Measurements from ENCODE around the gene GNAZ. TPM values are rescaled to one million over a fixed set of nuclear protein-coding genes. Genes with fewer than 3 reads are reported as not detected.

The GNAZ gene
- total and polyA plus RNA-seq, 12 donors, result 3.0 to 70.8 (median 9.4) TPM

DNA sequence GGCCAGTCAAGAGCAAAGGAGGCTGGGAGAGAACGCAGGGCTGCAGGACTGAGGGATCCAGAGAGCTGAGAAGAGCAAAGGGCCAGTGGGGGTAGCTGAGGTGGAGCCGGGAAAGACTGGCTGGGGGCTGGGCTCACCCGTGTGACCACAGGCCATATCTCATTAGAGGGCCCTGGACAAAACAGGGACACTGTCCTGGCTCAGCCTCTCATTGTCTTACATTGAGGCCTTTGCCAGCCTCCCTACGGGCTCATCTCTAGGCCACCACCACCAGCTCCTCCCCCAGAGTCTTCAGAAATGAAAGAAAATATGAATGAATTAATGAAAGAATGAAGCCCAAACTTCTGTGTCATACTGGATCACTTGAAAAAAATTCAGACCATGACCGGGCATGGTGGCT, 84.1 kb downstream of the GNAZ start:
- TF ChIP-seq POLR2A (IDR thresholded peaks at IDR 0.05), result no peak
- TF ChIP-seq, protein P1, sequence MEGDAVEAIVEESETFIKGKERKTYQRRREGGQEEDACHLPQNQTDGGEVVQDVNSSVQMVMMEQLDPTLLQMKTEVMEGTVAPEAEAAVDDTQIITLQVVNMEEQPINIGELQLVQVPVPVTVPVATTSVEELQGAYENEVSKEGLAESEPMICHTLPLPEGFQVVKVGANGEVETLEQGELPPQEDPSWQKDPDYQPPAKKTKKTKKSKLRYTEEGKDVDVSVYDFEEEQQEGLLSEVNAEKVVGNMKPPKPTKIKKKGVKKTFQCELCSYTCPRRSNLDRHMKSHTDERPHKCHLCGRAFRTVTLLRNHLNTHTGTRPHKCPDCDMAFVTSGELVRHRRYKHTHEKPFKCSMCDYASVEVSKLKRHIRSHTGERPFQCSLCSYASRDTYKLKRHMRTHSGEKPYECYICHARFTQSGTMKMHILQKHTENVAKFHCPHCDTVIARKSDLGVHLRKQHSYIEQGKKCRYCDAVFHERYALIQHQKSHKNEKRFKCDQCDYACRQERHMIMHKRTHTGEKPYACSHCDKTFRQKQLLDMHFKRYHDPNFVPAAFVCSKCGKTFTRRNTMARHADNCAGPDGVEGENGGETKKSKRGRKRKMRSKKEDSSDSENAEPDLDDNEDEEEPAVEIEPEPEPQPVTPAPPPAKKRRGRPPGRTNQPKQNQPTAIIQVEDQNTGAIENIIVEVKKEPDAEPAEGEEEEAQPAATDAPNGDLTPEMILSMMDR (IDR thresholded peaks at IDR 0.05), result no peak
- Histone ChIP-seq H3K4me1 (replicated peaks in 1 of 2) (no peaks in the 10 kb centered on the region), H3K27me3 (no peaks in the 10 kb centered on the region), H3K4me3 (no peak overlapping the region), H3K36me3 (replicated peaks in 1 of 2) (peaks cover 0 to 4% of the 10 kb centered on the region in 2 donors), H3K9me3 (replicated peaks in 1 of 3) (no peaks in the 10 kb centered on the region), H3K27ac (no peak overlapping the region)
- WGBS, 4 donors, result 90 to 95% (median 92%) methylated on average over 5 of the region's 5 CpGs
- intact Hi-C loops (cut with DNase I), result loop anchor here in 1 of 2 donors (10.0 kb wide), 1 partner anchor 80 kb away; the partner anchor contains the start of gene GNAZ
- DNase-seq, result no peak

DNA sequence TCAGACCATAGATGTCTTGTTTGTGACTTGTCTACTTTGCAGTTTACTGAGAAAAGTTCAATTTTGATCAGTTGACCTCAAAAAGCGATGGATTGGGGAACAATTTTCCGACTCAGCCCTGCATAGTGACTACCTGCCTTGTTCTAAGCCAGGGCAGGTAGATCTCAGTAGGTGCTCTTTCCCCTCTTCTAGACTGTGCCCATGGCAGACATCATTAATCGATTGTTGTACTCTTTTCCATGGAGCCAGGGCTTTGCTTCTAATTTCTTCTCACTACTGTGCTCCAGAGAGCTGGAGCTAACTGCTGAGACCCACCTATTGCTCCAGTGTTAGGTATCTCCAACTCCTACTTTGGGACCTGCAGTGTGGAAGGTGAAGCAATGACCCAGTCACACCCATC, 84.8 kb downstream of the GNAZ start:
- H3K4me3 ChIP-seq, result no peak overlapping the region
- H3K27ac ChIP-seq, result no peak overlapping the region
- H3K36me3 ChIP-seq (replicated peaks in 1 of 2), result peaks cover 0 to 4% of the 10 kb centered on the region in 2 donors
- TF ChIP-seq POLR2A (IDR thresholded peaks at IDR 0.05), result no peak
- TF ChIP-seq, protein P1 (IDR thresholded peaks at IDR 0.05), result no peak
- no peaks in the 10 kb centered on the region for H3K9me3 ChIP-seq (replicated peaks in 1 of 3)
- DNase-seq, result no peak
- H3K27me3 ChIP-seq, result no peaks in the 10 kb centered on the region
- 93 to 99% (median 95%) methylated on average over 3 of the region's 3 CpGs for WGBS, 4 donors
- H3K4me1 ChIP-seq (replicated peaks in 1 of 2), result no peaks in the 10 kb centered on the region
- intact Hi-C loops (cut with DNase I), result loop anchor here in 1 of 2 donors (10.0 kb wide), 1 partner anchor 80 kb away; the partner anchor contains the start of gene GNAZ

DNA sequence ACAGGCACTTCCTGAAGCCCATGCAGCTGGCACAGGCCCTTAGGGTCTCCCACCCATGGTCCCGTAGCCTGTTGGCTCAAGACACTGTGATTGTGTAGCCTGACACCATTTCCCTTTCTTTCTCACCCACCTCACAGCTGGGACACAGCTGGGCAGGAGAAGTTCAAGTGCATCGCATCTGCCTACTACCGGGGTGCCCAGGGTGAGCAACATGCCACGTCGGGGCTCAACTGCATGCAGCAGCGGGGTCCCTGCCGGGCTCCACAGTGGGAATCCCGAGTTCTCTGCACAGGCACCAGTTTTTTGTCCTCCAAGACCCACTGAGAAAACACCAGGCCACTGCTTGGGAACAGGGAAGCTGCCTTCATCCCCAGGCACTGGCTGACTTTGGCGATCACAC, 85.5 kb downstream of the GNAZ start:
- H3K9me3 ChIP-seq (replicated peaks in 1 of 3), result no peaks in the 10 kb centered on the region
- H3K36me3 ChIP-seq (replicated peaks in 1 of 2), result no peaks in the 10 kb centered on the region
- intact Hi-C loops (cut with DNase I), result loop anchor here in 1 of 2 donors (10.0 kb wide), 1 partner anchor 81 kb away; the partner anchor contains the start of gene GNAZ
- 94 to 100% (median 97%) methylated on average over 4 to 9 of the region's 9 CpGs for WGBS, 4 donors
- DNase-seq, result no peak
- TF ChIP-seq POLR2A (IDR thresholded peaks at IDR 0.05), result no peak
- TF ChIP-seq, protein P1 (IDR thresholded peaks at IDR 0.05), result no peak
- no peaks in the 10 kb centered on the region for H3K4me1 ChIP-seq (replicated peaks in 1 of 2)
- no peak overlapping the region for H3K4me3 ChIP-seq
- no peak overlapping the region for H3K27ac ChIP-seq
- H3K27me3 ChIP-seq, result no peaks in the 10 kb centered on the region

DNA sequence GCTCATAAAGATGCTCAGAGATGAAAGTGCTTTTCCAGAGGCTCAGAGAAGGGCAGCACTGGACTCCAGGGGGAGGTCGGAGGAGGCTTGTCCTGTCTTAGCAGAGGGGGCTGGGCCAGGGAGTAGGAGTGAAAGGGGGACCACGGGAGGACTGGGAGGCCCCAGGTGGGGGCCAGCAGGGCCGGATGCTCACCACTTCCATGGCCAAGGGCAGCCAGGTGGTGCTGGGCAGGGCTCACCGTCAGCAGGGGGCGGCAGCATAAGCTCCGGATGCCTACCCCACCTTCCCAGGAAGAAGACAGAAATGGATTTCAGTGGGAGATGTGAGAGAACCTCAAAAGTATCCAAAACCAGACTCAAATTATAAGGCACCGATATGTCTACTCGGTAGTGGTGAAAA, 86.0 kb downstream of the GNAZ start:
- no peaks in the 10 kb centered on the region for H3K4me1 ChIP-seq (replicated peaks in 1 of 2)
- H3K27ac ChIP-seq, result no peak overlapping the region
- no peaks in the 10 kb centered on the region for H3K27me3 ChIP-seq
- 66 to 72% (median 68%) methylated on average over 6 to 8 of the region's 8 CpGs for WGBS, 4 donors
- intact Hi-C loops (cut with DNase I), result loop anchor here in 1 of 2 donors (10.0 kb wide), 1 partner anchor 81 kb away; the partner anchor contains the start of gene GNAZ
- H3K36me3 ChIP-seq (replicated peaks in 1 of 2), result no peaks in the 10 kb centered on the region
- no peak overlapping the region for H3K4me3 ChIP-seq
- no peak for DNase-seq
- H3K9me3 ChIP-seq (replicated peaks in 1 of 3), result no peaks in the 10 kb centered on the region
- TF ChIP-seq, protein P1 (IDR thresholded peaks at IDR 0.05), result no peak
- TF ChIP-seq POLR2A (IDR thresholded peaks at IDR 0.05), result no peak
